HCT116 (cell line): ENCODE results near the gene OR2H2.

Source experiments
- CTCF ChIP-seq, 3 experiments: fragments of 200-600 bp in 1 of 3; sonication (generic) in 1 of 3; IDR thresholded peaks in 2 of 3; conservative IDR thresholded peaks in 1 of 3; 2 replicates each; pipeline ENCODE4 v1.5.1; 2012 to 2017; ENCODE audit warnings: low read depth in 2 of 3, low read length in 2 of 3, antibody characterized with exemption in 1 of 3, borderline replicate concordance in 1 of 3, control low read depth in 1 of 3, mild to moderate bottlenecking in 1 of 3, mixed read lengths in 1 of 3, mixed run types in 1 of 3, moderate library complexity in 1 of 3; ENCODE audit not compliant: insufficient read depth in 1 of 3
- POLR2A ChIP-seq: IDR thresholded peaks from 2 replicates; pipeline ENCODE4 v1.7.0; 2011; ENCODE audit warnings: borderline replicate concordance; ENCODE audit not compliant: insufficient read depth, insufficient read length; ENCODE audit errors: extremely low read depth
- RAD21 ChIP-seq: IDR thresholded peaks from 2 replicates; pipeline ENCODE4 v1.6.1; 2012; ENCODE audit warnings: low read depth, mild to moderate bottlenecking

- no peak for TF ChIP-seq POLR2A
- TF ChIP-seq CTCF (IDR thresholded peaks at IDR 0.05 in 2 of 3, conservative IDR thresholded peaks at IDR 0.05 in 1 of 3; ENCODE audit: borderline replicate concordance in 1 of 3, insufficient read depth in 1 of 3, low read depth in 2 of 3, low read length in 2 of 3): no peak
- no peak for TF ChIP-seq RAD21
These were observed 30.2 kb upstream of the OR2H2 start for GRCh38 chr6:29554764-29555163.
